Activated T-helper 17 cell treated with anti-CD3 and anti-CD28 coated beads, Interleukin-2, amount 50 U/mL, for 72 hours (primary cell): ENCODE results near the gene LMNB1. TPM values are rescaled to one million over a fixed set of nuclear protein-coding genes. Genes with fewer than 3 reads are reported as not detected.
A peak's percentile ranks its signal among the peaks of the same experiment; 100 is the strongest.

Experiments
- ATAC-seq: fragments of 150-1000 bp; cut with Tn5 transposase; replicated peaks from 2 replicates; pipeline ENCODE4 v1.10.0; 2021; ENCODE audit warnings: mild to moderate bottlenecking, moderate library complexity
- H3K27ac Mint-ChIP-seq: one replicate; pipeline ENCODE4 v1.8.0; 2022; ENCODE audit warnings: mixed read lengths
- H3K27me3 Mint-ChIP-seq: one replicate; pipeline ENCODE4 v1.8.0; 2022; ENCODE audit warnings: mixed read lengths
- H3K36me3 Mint-ChIP-seq: one replicate; pipeline ENCODE4 v1.8.0; 2022; ENCODE audit warnings: low read depth, mild to moderate bottlenecking, mixed read lengths
- H3K4me1 Mint-ChIP-seq: one replicate; pipeline ENCODE4 v1.8.0; 2022; ENCODE audit warnings: mixed read lengths
- H3K4me3 Mint-ChIP-seq: one replicate; pipeline ENCODE4 v1.8.0; 2022; ENCODE audit warnings: mild to moderate bottlenecking, mixed read lengths
- H3K9me3 Mint-ChIP-seq: one replicate; pipeline ENCODE4 v1.8.0; 2022; ENCODE audit warnings: mixed read lengths
- total RNA-seq, 2 donors: library from RNA; stranded (reverse); gene quantifications; one replicate each; pipeline ENCODE4 v1.2.3, GENCODE V29; 2022

LMNB1 gene
- total RNA-seq, 2 donors from 2014 or later, result 105 to 208 TPM

- H3K9me3 Mint-ChIP-seq, result no peaks in the 10 kb centered on the region
- H3K27ac Mint-ChIP-seq, result no peak overlapping the region
- H3K4me1 Mint-ChIP-seq, result peaks cover 8% of the 10 kb centered on the region
- H3K4me3 Mint-ChIP-seq, result peak overlapping the region; percentile 59
- ATAC-seq, result peak; percentile 60
- H3K36me3 Mint-ChIP-seq, result no peaks in the 10 kb centered on the region
- H3K27me3 Mint-ChIP-seq, result no peaks in the 10 kb centered on the region
Observed at GRCh38 chr5:126869005-126869451, 92.1 kb downstream of the LMNB1 start.

DNA sequence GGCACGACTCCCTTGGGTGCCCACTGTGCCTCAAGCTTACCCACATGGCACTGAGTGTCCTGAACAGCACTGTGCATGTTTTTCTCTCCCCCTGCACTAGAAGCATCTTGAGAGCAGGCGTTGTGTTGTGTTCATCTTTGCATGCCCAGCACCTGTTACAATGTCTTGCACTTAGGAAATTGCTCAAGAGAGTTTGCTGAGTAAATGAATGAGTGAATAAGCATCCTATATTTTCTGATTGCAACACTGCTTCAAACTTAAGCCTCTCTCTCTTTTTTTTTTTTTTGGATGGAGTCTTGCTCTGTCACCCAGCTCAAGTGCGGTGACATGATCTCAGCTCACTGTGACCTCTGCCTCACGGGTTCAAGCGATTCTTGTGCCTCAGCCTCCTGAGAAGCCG lies 94.5 kb downstream of the LMNB1 start:
- Mint-ChIP-seq H3K27me3 (no peaks in the 10 kb centered on the region), H3K36me3 (no peaks in the 10 kb centered on the region), H3K4me3 (no peak overlapping the region), H3K4me1 (peaks cover 8% of the 10 kb centered on the region), H3K27ac (no peak overlapping the region), H3K9me3 (no peaks in the 10 kb centered on the region)
- ATAC-seq, result no peak

DNA sequence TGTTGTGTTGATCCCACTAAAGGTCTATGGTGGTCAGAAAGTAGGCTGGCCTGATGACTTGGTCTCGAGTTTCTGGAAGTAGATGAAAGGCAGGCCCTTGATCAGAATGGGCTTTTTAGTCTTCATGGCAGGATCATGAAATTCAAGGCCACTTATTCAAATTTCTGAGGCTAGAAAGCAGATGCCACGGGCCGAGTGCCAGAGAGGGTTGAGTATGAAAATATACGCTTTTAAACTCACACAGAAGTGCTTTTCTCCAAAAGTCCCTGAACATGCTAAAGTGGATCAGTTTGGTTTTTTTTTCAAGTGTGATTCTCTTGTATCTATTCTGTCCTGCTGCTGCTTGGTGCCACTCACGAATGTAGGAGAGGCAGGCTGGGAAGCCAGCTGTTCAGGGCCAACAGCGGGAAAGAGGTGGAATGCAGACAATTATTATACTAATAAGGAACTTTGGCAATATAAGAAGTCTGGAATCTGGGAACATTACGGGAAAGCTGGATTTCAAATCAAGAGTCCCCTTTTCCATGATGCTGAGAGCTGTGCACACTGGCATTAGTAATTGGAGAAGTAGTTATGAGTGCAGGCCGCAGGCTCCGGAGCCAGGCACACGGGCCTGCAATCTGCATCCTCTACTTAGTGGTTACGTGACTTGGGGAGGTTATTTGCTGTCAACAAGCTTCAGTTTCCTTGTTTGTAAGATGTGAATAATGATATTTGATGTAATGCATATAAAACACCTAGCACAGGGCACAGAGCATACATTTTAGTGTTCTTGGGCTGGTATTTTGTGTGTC lies 95.8 kb downstream of the LMNB1 start:
- Mint-ChIP-seq H3K36me3 (no peaks in the 10 kb centered on the region), H3K4me1 (peaks cover 8% of the 10 kb centered on the region), H3K4me3 (no peak overlapping the region), H3K27me3 (no peaks in the 10 kb centered on the region), H3K27ac (no peak overlapping the region), H3K9me3 (no peaks in the 10 kb centered on the region)
- ATAC-seq, result no peak

- Mint-ChIP-seq H3K4me1 (no peaks in the 10 kb centered on the region), H3K9me3 (no peaks in the 10 kb centered on the region), H3K27me3 (no peaks in the 10 kb centered on the region), H3K27ac (no peak overlapping the region), H3K36me3 (no peaks in the 10 kb centered on the region), H3K4me3 (no peak overlapping the region)
- ATAC-seq, result no peak
Observed at GRCh38 chr5:126875303-126875785, 98.4 kb downstream of the LMNB1 start.

DNA sequence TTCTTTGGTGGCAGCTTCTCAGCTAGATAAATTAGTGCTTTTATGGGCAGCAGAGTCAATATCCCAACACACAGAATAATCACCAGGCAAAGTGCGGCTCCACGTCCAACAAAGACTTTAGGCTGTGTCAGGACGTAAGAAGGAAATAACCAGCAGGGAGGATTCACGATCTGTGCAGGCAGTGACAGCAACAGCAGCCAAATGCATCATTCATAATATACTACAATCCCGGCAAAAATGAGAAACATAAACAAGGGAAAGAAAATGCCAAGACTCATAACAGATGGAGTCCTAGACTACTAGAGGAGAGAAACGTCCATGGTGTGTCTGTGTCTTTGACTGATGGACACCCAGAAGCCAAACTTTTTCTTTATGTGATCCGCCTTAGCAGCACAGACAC lies 100.7 kb downstream of the LMNB1 start:
- Mint-ChIP-seq H3K27me3 (no peaks in the 10 kb centered on the region), H3K9me3 (no peaks in the 10 kb centered on the region), H3K36me3 (no peaks in the 10 kb centered on the region), H3K4me3 (no peak overlapping the region), H3K4me1 (no peaks in the 10 kb centered on the region), H3K27ac (no peak overlapping the region)
- ATAC-seq, result no peak

GRCh38 chr5:126878085-126878484 lies 101.1 kb downstream of the LMNB1 start:
- no peak overlapping the region for H3K27ac Mint-ChIP-seq
- no peaks in the 10 kb centered on the region for H3K27me3 Mint-ChIP-seq
- no peaks in the 10 kb centered on the region for H3K4me1 Mint-ChIP-seq
- no peaks in the 10 kb centered on the region for H3K36me3 Mint-ChIP-seq
- no peak overlapping the region for H3K4me3 Mint-ChIP-seq
- H3K9me3 Mint-ChIP-seq, result no peaks in the 10 kb centered on the region
- ATAC-seq, result no peak

- H3K27ac Mint-ChIP-seq, result no peak overlapping the region
- no peaks in the 10 kb centered on the region for H3K36me3 Mint-ChIP-seq
- no peak overlapping the region for H3K4me3 Mint-ChIP-seq
- no peaks in the 10 kb centered on the region for H3K4me1 Mint-ChIP-seq
- no peak for ATAC-seq
- H3K9me3 Mint-ChIP-seq, result no peaks in the 10 kb centered on the region
- H3K27me3 Mint-ChIP-seq, result no peaks in the 10 kb centered on the region
Observed at GRCh38 chr5:126878634-126879033, 101.7 kb downstream of the LMNB1 start.

DNA sequence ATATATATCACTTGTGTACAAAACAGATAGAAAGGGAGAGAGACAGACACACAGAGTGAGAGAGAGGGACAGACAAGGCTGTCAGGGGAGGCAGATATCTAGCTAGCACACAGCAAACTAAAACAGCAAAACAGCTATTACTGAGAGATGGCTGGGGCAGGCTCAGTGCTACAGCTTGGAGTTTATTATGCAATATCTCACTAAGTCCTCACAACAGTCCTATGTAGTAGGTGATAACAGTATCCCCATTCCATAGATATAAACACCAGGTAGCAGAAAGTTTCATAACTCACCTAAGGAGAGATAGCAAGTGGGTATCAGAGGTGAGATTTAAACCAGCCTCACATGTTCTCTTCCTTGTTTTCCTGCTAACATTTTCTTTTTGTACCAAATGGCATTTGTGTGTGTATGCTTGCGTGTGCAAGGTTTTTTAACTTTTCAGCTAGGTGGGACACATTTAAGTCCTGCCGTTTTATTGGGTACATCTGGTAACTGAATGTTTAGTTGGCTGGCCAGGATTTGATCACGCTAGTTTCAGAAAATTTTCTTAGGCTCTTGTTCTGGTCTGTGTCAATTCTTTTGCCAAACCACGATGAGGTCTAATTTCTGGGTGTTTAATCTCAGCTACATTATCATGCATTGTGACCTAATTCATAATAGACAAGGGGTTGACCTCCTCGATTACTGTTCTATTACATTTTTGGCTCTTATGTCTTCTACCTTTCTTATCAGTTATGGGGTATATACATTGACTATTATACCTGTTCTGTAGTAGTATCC lies 105.1 kb downstream of the LMNB1 start:
- H3K4me3 Mint-ChIP-seq, result no peak overlapping the region

GRCh38 chr5:126883564-126884245 lies 106.8 kb downstream of the LMNB1 start:
- Mint-ChIP-seq H3K4me3 (no peak overlapping the region), H3K27ac (no peak overlapping the region), H3K36me3 (no peaks in the 10 kb centered on the region), H3K4me1 (no peaks in the 10 kb centered on the region), H3K27me3 (no peaks in the 10 kb centered on the region), H3K9me3 (no peaks in the 10 kb centered on the region)
- no peak for ATAC-seq

More for the DNA sequence above, 105.1 kb downstream of the LMNB1 start:
- no peaks in the 10 kb centered on the region for H3K27me3 Mint-ChIP-seq
- ATAC-seq, result no peak
- H3K9me3 Mint-ChIP-seq, result no peaks in the 10 kb centered on the region
- H3K36me3 Mint-ChIP-seq, result no peaks in the 10 kb centered on the region
- H3K27ac Mint-ChIP-seq, result no peak overlapping the region
- H3K4me1 Mint-ChIP-seq, result no peaks in the 10 kb centered on the region

DNA sequence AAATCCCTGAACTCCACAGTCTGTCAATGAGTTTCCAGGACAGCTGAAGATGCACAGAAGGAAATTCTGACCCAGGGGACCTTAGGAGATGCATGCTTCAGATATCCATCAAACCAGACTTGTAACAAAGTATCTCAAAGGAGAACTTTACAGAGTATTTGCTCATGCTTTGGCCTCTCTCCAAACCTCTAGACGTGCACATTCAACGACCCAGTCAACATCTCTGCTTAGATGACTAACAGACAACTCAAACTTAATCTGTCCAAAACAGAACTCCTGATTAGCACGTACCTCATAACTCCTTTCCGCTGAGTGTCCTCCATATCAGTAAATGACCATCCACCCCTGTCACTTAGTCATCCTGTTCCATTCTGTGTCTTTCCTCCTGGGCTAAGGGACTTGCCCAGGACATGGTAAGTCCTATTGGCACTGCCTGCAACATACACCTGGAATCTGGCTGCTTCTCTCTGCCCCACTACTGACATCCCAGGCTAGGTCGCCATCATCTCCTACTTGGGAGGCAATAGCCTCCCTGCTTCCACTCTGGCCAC lies 107.4 kb downstream of the LMNB1 start:
- H3K27me3 Mint-ChIP-seq, result no peaks in the 10 kb centered on the region
- H3K36me3 Mint-ChIP-seq, result no peaks in the 10 kb centered on the region
- no peaks in the 10 kb centered on the region for H3K9me3 Mint-ChIP-seq
- H3K27ac Mint-ChIP-seq, result peak overlapping the region; percentile 4
- no peaks in the 10 kb centered on the region for H3K4me1 Mint-ChIP-seq
- no peak for ATAC-seq
- H3K4me3 Mint-ChIP-seq, result no peak overlapping the region

Other genes starting within 250 kb of the LMNB1 start
- gene ALDH7A1, start 181.9 kb upstream of the LMNB1 start, total RNA-seq, result 1 to 10 TPM; 2.4 to 3.3 TPM
- gene PHAX, start 176.2 kb upstream of the LMNB1 start, total RNA-seq, result 10 to 100 TPM; 30.5 to 38.6 TPM